ENCODE measurements around the gene CDC16.

Gene CDC16

DNA sequence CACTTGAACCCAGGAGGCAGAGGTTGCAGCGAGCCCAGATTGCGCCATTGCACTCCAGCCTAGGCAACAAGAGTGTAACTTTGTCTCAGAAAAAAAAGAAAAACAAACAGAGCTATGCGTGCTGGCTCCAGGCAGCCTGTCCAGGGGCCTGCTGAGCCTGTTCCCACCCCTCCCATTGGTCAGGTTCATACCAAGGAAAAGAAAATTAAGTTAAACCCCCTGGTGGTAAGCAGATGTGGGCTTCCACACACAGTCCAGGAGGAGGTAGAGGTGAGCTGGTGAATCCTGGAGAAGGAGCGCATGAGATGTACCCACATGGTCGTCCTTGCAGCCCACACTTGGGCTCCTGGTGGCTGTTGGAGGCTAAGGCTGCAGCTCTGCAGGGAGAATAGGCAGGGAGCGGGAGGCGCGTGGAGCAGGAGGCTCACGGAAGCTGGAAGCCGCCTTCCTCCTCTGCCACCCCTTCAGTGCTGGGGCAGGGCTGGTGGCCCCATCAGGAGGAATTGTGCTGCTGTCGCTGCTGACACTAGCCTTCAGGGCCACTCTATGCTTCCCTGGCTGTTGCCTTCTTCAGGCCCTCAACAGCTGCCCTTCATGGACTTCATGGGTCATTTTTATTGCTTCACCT is 69.1 kb downstream of the CDC16 start:
- no peak for TF ChIP-seq CTCF (IDR thresholded peaks at IDR 0.05; ENCODE audit: low read depth, low read length)
- no peak overlapping the region for H3K4me3 ChIP-seq (ENCODE audit: low read depth, low read length)
- no peaks in the 10 kb centered on the region for H3K9me3 ChIP-seq (ENCODE audit: severe bottlenecking)
- no peak overlapping the region for H3K27ac ChIP-seq
- peaks cover 77% of the 10 kb centered on the region for H3K36me3 ChIP-seq
- H3K27me3 ChIP-seq (ENCODE audit: insufficient read depth, low read depth, severe bottlenecking) = no peaks in the 10 kb centered on the region
- DNase-seq = no peak

GRCh38 chr13:114304346-114305034 is 69.8 kb downstream of the CDC16 start:
- no peaks in the 10 kb centered on the region for H3K27me3 ChIP-seq (ENCODE audit: insufficient read depth, low read depth, severe bottlenecking)
- DNase-seq = no peak
- peaks cover 70% of the 10 kb centered on the region for H3K36me3 ChIP-seq
- no peak overlapping the region for H3K27ac ChIP-seq
- TF ChIP-seq CTCF (IDR thresholded peaks at IDR 0.05; ENCODE audit: low read depth, low read length) = no peak
- H3K9me3 ChIP-seq (ENCODE audit: severe bottlenecking) = no peaks in the 10 kb centered on the region
- no peak overlapping the region for H3K4me3 ChIP-seq (ENCODE audit: low read depth, low read length)

- TF ChIP-seq CTCF (IDR thresholded peaks at IDR 0.05; ENCODE audit: low read depth, low read length) = no peak
These were observed 74.4 kb downstream of the CDC16 start for GRCh38 chr13:114309086-114309485.

GRCh38 chr13:114309806-114310410 is 75.2 kb downstream of the CDC16 start:
- DNase-seq = no peak
- H3K27ac ChIP-seq = no peak overlapping the region
- no peaks in the 10 kb centered on the region for H3K9me3 ChIP-seq (ENCODE audit: severe bottlenecking)
- no peaks in the 10 kb centered on the region for H3K27me3 ChIP-seq (ENCODE audit: insufficient read depth, low read depth, severe bottlenecking)
- no peak overlapping the region for H3K4me3 ChIP-seq (ENCODE audit: low read depth, low read length)
- TF ChIP-seq CTCF (IDR thresholded peaks at IDR 0.05; ENCODE audit: low read depth, low read length) = no peak
- peaks cover 22% of the 10 kb centered on the region for H3K36me3 ChIP-seq

More at GRCh38 chr13:114309086-114309485, 74.4 kb downstream of the CDC16 start:
- Histone ChIP-seq H3K36me3 (peaks cover 24% of the 10 kb centered on the region), H3K4me3 (ENCODE audit: low read depth, low read length) (no peak overlapping the region), H3K27ac (no peak overlapping the region), H3K9me3 (ENCODE audit: severe bottlenecking) (no peaks in the 10 kb centered on the region), H3K27me3 (ENCODE audit: insufficient read depth, low read depth, severe bottlenecking) (no peaks in the 10 kb centered on the region)
- DNase-seq = no peak

GRCh38 chr13:114310956-114311355 is 76.3 kb downstream of the CDC16 start:
- H3K9me3 ChIP-seq (ENCODE audit: severe bottlenecking) = no peaks in the 10 kb centered on the region

More at GRCh38 chr13:114310956-114311355, 76.3 kb downstream of the CDC16 start:
- DNase-seq = no peak
- Histone ChIP-seq H3K27me3 (ENCODE audit: insufficient read depth, low read depth, severe bottlenecking) (no peaks in the 10 kb centered on the region), H3K4me3 (ENCODE audit: low read depth, low read length) (no peak overlapping the region), H3K27ac (no peak overlapping the region), H3K36me3 (peaks cover 20% of the 10 kb centered on the region)
- TF ChIP-seq CTCF (IDR thresholded peaks at IDR 0.05; ENCODE audit: low read depth, low read length) = no peak

All from WERI-Rb-1 (cell line).